ENCODE results near the gene ENTPD2.

- no peak for TF ChIP-seq CSDE1 (IDR thresholded peaks at IDR 0.05)
- TF ChIP-seq RNF219 (CRISPR knock-in tag; IDR thresholded peaks at IDR 0.05): no peak
- TF ChIP-seq ZNF280B (CRISPR knock-in tag; IDR thresholded peaks at IDR 0.05): no peak
- TF ChIP-seq SOX6 (IDR thresholded peaks at IDR 0.05): no peak
- TF ChIP-seq ZBTB7A (IDR thresholded peaks at IDR 0.05; ENCODE audit: borderline replicate concordance, control insufficient read depth, low read depth, low read length): no peak
These were observed 10.8 kb downstream of the ENTPD2 start for GRCh38 chr9:137042751-137043727.

Measured in K562 (cell line).